Natural killer cell (primary cell): Measurements from ENCODE around the gene SLC25A21. TPM values are rescaled to one million over a fixed set of nuclear protein-coding genes. Genes with fewer than 3 reads are reported as not detected.

ENCODE experiments used
- ATAC-seq, 3 donors: fragments of 150-1000 bp in 2 of 3; fragments of 200-7000 bp in 1 of 3; cut with Tn5 transposase; 1 replicate in 1 of 3; 2 replicates in 2 of 3; pipeline ENCODE4 v1.10.0; 2021; ENCODE audit warnings: mild to moderate bottlenecking in 2 of 3, moderate library complexity in 2 of 3
- DNase-seq, 2 donors: peaks; one replicate each; pipeline versions ENCODE4 v3.0.0 to v3.0.0-alpha.2; 2013 to 2021; ENCODE audit warnings: mixed read lengths in 1 of 2
- H3K27ac ChIP-seq: one replicate; pipeline ENCODE4 v1.5.1; 2013; ENCODE audit warnings: mild to moderate bottlenecking, low read length
- H3K27me3 ChIP-seq: one replicate; pipeline ENCODE4 v1.6.1; 2013; ENCODE audit warnings: low read length; ENCODE audit not compliant: control insufficient read depth, insufficient read depth
- H3K36me3 ChIP-seq: one replicate; pipeline ENCODE4 v1.6.1; 2013; ENCODE audit warnings: low read length; ENCODE audit not compliant: control insufficient read depth, insufficient read depth
- H3K4me1 ChIP-seq: one replicate; pipeline ENCODE4 v1.6.1; 2013; ENCODE audit warnings: low read length; ENCODE audit not compliant: control insufficient read depth, insufficient read depth
- H3K4me3 ChIP-seq: one replicate; pipeline ENCODE4 v1.5.1; 2013; ENCODE audit warnings: low read length
- H3K9me3 ChIP-seq: one replicate; pipeline ENCODE4 v1.6.1; 2013; ENCODE audit warnings: low read length; ENCODE audit not compliant: control insufficient read depth, insufficient read depth
- H3K27ac Mint-ChIP-seq, 2 donors: one replicate each; pipeline ENCODE4 v1.8.0; 2022; ENCODE audit warnings: mild to moderate bottlenecking in 2 of 2, mixed read lengths in 2 of 2, moderate library complexity in 1 of 2
- H3K27me3 Mint-ChIP-seq, 2 donors: one replicate each; pipeline ENCODE4 v1.8.0; 2022; ENCODE audit warnings: low read depth in 2 of 2, mixed read lengths in 2 of 2
- H3K36me3 Mint-ChIP-seq: one replicate; pipeline ENCODE4 v1.8.0; 2022; ENCODE audit warnings: mixed read lengths
- H3K4me1 Mint-ChIP-seq, 2 donors: one replicate each; pipeline ENCODE4 v1.8.0; 2022; ENCODE audit warnings: mixed read lengths in 2 of 2
- H3K4me3 Mint-ChIP-seq: one replicate; pipeline ENCODE4 v1.8.0; 2022; ENCODE audit warnings: mild to moderate bottlenecking, moderate library complexity, mixed read lengths
- H3K9me3 Mint-ChIP-seq, 2 donors: one replicate each; pipeline ENCODE4 v1.8.0; 2022; ENCODE audit warnings: mixed read lengths in 2 of 2
- CTCF ChIP-seq: fragments of 200-600 bp; IDR thresholded peaks from one replicate; pipeline ENCODE4 v1.8.0; 2022; ENCODE audit warnings: antibody characterized with exemption
- WGBS: methylation state at CpG from one replicate; pipeline ENCODE4 v1.1.7; 2013; ENCODE audit warnings: missing lambda C conversion rate; ENCODE audit not compliant: insufficient coverage; 5-methylcytosine and 5-hydroxymethylcytosine counted together
- intact Hi-C: fragments of 100-400 bp; cut with micrococcal nuclease; formaldehyde crosslinking; loops from one replicate; pipeline ENCODE4 v1.14.2; 2022
- total RNA-seq, 4 donors: library from RNA; stranded (reverse); fragments of 120-200 nt in 1 of 4; gene quantifications; one replicate each; pipeline versions ENCODE4 v1.2.3 to v1.2.4, GENCODE V29; 2013 to 2022

Gene SLC25A21
- total RNA-seq, 3 donors from 2014 or later (not counting 1 experiment from before 2014, with no cell fraction given) = not detected

GRCh38 chr14:36666416-36667206, 505.8 kb downstream of the SLC25A21 start:
- H3K4me1 ChIP-seq = peaks cover 18% of the 10 kb centered on the region
- intact Hi-C loops = no loop called here
- Mint-ChIP-seq H3K36me3 (peaks cover 22% of the 10 kb centered on the region), H3K4me1 (peaks cover 7 to 13% of the 10 kb centered on the region in 2 donors), H3K27me3 (peaks cover 41 to 53% of the 10 kb centered on the region in 2 donors), H3K27ac (no peak overlapping the region), H3K4me3 (no peak overlapping the region), H3K9me3 (peaks cover 4 to 6% of the 10 kb centered on the region in 2 donors)
- peaks cover 53% of the 10 kb centered on the region for H3K27me3 ChIP-seq
- DNase-seq (no peak), ATAC-seq (no peak)
- peaks cover 11% of the 10 kb centered on the region for H3K9me3 ChIP-seq
- WGBS = 8% methylated on average over 68 of the region's 68 CpGs
- no peaks in the 10 kb centered on the region for H3K36me3 ChIP-seq
- no peak for TF ChIP-seq CTCF
- H3K4me3 ChIP-seq = no peak overlapping the region
- H3K27ac ChIP-seq = no peak overlapping the region

GRCh38 chr14:36665887-36666415, 506.5 kb downstream of the SLC25A21 start:
- TF ChIP-seq CTCF = no peak
- ATAC-seq = no peak
- peaks cover 11% of the 10 kb centered on the region for H3K9me3 ChIP-seq
- DNase-seq = no peak
- Mint-ChIP-seq H3K9me3 (peaks cover 4 to 6% of the 10 kb centered on the region in 2 donors), H3K27me3 (peaks cover 46 to 59% of the 10 kb centered on the region in 2 donors), H3K4me3 (no peak overlapping the region), H3K36me3 (peaks cover 23% of the 10 kb centered on the region), H3K27ac (no peak overlapping the region), H3K4me1 (peaks cover 7 to 18% of the 10 kb centered on the region in 2 donors)
- H3K27me3 ChIP-seq = peaks cover 58% of the 10 kb centered on the region
- peaks cover 24% of the 10 kb centered on the region for H3K4me1 ChIP-seq
- 18% methylated on average over 18 of the region's 18 CpGs for WGBS
- no peak overlapping the region for H3K4me3 ChIP-seq
- no peaks in the 10 kb centered on the region for H3K36me3 ChIP-seq
- no peak overlapping the region for H3K27ac ChIP-seq
- intact Hi-C loops = no loop called here

- H3K27me3 ChIP-seq = peaks cover 69% of the 10 kb centered on the region
- Mint-ChIP-seq H3K4me3 (no peak overlapping the region), H3K36me3 (peaks cover 30% of the 10 kb centered on the region), H3K27ac (no peak overlapping the region), H3K4me1 (peaks cover 7 to 18% of the 10 kb centered on the region in 2 donors), H3K27me3 (peaks cover 57 to 73% of the 10 kb centered on the region in 2 donors), H3K9me3 (peaks cover 6% of the 10 kb centered on the region in 2 donors)
- H3K27ac ChIP-seq = no peak overlapping the region
- H3K4me1 ChIP-seq = peaks cover 24% of the 10 kb centered on the region
- no peaks in the 10 kb centered on the region for H3K36me3 ChIP-seq
- H3K9me3 ChIP-seq = peaks cover 11% of the 10 kb centered on the region
- DNase-seq = no peak
- no peak for TF ChIP-seq CTCF
- WGBS = 11% methylated on average over 8 of the region's 9 CpGs
- no peak for ATAC-seq
- no peak overlapping the region for H3K4me3 ChIP-seq
- intact Hi-C loops = no loop called here
These were observed 507.8 kb downstream of the SLC25A21 start for GRCh38 chr14:36664322-36665193.
